GM23248 (cell line): ENCODE data around the gene ST13.

ENCODE experiments used
- EZH2 ChIP-seq: fragments of 200-600 bp; sonication (generic); IDR thresholded peaks from 2 replicates; pipeline ENCODE4 v1.6.1; 2018; ENCODE audit warnings: antibody characterized with exemption, mild to moderate bottlenecking; ENCODE audit not compliant: insufficient read depth, poor library complexity, severe bottlenecking
- EZH2phosphoT487 ChIP-seq: fragments of 200-600 bp; sonication (generic); IDR thresholded peaks from 2 replicates; pipeline ENCODE4 v1.6.1; 2018; ENCODE audit warnings: antibody characterized with exemption, moderate library complexity, mild to moderate bottlenecking, low read depth; ENCODE audit not compliant: insufficient read depth

DNA sequence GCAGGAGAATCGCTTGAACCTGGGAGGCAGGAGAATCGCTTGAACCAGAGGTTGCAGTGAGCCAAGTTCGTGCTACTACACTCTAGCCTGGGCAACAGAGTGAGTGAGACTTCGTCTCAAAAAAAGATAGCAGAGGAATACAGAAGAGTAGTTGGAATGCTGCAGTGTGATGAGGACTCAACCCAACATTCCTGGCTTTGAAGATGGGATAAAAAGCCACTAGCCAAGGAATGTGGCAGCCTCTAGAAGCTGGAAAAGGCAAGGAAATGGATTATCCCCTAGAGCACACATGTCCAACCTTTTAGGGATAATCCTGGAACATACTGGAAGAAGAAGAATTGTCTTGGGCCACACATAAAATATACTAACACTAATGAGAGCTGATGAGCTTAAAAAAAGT, 51.2 kb downstream of the ST13 start:
- no peak for TF ChIP-seq EZH2
- no peak for TF ChIP-seq EZH2phosphoT487
